Suprapubic skin (tissue), 4 donors: Measurements from ENCODE around the gene ARID1B. TPM values are rescaled to one million over a fixed set of nuclear protein-coding genes. Genes with fewer than 3 reads are reported as not detected.

Experiments used
- DNase-seq, 2 donors: peaks; one replicate each; pipeline ENCODE4 v3.0.0-alpha.2; 2019; ENCODE audit warnings: low spot score in 2 of 2
- H3K27ac ChIP-seq: fragments of 200-600 bp; sonication (generic); one replicate; pipeline ENCODE4 v1.5.1; 2019
- H3K27me3 ChIP-seq: fragments of 200-600 bp; sonication (generic); one replicate; pipeline ENCODE4 v1.5.1; 2019
- H3K36me3 ChIP-seq: fragments of 200-600 bp; sonication (generic); one replicate; pipeline ENCODE4 v1.5.1; 2019
- H3K4me1 ChIP-seq: fragments of 200-600 bp; sonication (generic); one replicate; pipeline ENCODE4 v1.5.1; 2019
- H3K4me3 ChIP-seq: fragments of 200-600 bp; sonication (generic); one replicate; pipeline ENCODE4 v1.5.1; 2019; ENCODE audit warnings: mild to moderate bottlenecking
- H3K9me3 ChIP-seq: fragments of 200-600 bp; sonication (generic); one replicate; pipeline ENCODE4 v1.5.1; 2019
- EP300 ChIP-seq: sonication (generic); formaldehyde crosslinking; IDR thresholded peaks from one replicate; pipeline ENCODE4 v1.6.1; 2017; ENCODE audit warnings: antibody characterized with exemption
- POLR2A ChIP-seq, 2 donors: fragments of 450-650 bp; IDR thresholded peaks; one replicate each; pipeline ENCODE4 v1.6.1; 2017; ENCODE audit warnings: antibody characterized with exemption in 2 of 2, mild to moderate bottlenecking in 2 of 2, moderate library complexity in 2 of 2
- POLR2AphosphoS5 ChIP-seq, 3 donors: sonication (generic); formaldehyde crosslinking; IDR thresholded peaks; one replicate each; pipeline ENCODE4 v1.6.1; 2017; ENCODE audit warnings: antibody characterized with exemption in 3 of 3
- WGBS: methylation state at CpG from one replicate; pipeline ENCODE4 v1.1.5; 2018; 5-methylcytosine and 5-hydroxymethylcytosine counted together
- total RNA-seq, 4 donors: library from RNA; depleted of rRNA; stranded (reverse); fragments of >200 nt; gene quantifications; one replicate each; pipeline ENCODE4 v1.1.0, GENCODE V29; 2016
- TF ChIP-seq, protein P1 (sequence below), 2 donors: fragments of 200-600 bp in 1 of 2; fragments of 450-650 bp in 1 of 2; sonication (generic) in 1 of 2; IDR thresholded peaks; one replicate each; pipeline ENCODE4 v1.5.1; 2016 to 2019; ENCODE audit warnings: antibody characterized with exemption in 2 of 2, mild to moderate bottlenecking in 1 of 2, moderate library complexity in 1 of 2

The ARID1B gene
- total RNA-seq, 4 donors from 2014 or later, result 102 to 233 (median 129) TPM

DNA sequence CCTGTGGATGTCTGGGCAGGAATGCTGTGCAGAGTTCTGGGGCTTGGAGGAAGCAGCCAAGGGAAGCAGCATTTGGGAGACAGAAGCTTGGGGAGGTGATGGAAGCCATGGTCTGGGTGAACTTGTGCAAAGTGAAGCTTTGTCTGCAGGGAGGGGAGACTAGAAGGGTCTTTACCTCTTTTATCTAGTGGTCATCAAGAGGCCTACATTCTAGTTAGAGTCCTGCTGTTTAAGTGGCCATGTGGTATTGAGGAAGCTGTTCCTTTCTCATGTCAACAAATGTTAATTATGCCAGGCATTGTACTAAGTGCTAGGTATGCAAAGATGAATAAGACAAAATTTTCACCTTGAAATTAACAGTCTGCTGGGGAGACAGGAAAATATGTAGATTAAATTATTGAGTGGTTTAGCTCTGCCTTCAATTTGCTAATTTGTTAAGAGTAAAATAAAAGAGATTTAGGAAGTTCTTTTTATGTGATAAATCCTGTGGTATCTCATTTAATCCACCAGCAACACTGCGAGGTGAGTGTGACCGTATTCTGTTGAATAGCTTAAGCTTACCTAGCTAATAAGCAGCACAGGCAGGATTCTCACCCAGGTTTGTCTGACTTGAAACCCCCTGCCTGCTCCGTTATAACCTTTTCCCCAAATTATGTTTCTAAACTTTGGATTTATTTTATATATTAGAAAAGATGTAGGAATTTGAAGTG lies 43.1 kb downstream of the ARID1B start:
- H3K4me1 ChIP-seq, result peaks cover 70% of the 10 kb centered on the region
- H3K27ac ChIP-seq, result no peak overlapping the region
- H3K27me3 ChIP-seq, result no peaks in the 10 kb centered on the region
- WGBS, result 94% methylated on average over 3 of the region's 3 CpGs
- no peaks in the 10 kb centered on the region for H3K36me3 ChIP-seq
- no peak for TF ChIP-seq POLR2A (IDR thresholded peaks at IDR 0.05)
- no peak for TF ChIP-seq EP300
- TF ChIP-seq POLR2AphosphoS5 (IDR thresholded peaks at IDR 0.05), result no peak
- TF ChIP-seq, protein P1, sequence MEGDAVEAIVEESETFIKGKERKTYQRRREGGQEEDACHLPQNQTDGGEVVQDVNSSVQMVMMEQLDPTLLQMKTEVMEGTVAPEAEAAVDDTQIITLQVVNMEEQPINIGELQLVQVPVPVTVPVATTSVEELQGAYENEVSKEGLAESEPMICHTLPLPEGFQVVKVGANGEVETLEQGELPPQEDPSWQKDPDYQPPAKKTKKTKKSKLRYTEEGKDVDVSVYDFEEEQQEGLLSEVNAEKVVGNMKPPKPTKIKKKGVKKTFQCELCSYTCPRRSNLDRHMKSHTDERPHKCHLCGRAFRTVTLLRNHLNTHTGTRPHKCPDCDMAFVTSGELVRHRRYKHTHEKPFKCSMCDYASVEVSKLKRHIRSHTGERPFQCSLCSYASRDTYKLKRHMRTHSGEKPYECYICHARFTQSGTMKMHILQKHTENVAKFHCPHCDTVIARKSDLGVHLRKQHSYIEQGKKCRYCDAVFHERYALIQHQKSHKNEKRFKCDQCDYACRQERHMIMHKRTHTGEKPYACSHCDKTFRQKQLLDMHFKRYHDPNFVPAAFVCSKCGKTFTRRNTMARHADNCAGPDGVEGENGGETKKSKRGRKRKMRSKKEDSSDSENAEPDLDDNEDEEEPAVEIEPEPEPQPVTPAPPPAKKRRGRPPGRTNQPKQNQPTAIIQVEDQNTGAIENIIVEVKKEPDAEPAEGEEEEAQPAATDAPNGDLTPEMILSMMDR (IDR thresholded peaks at IDR 0.05), result no peak
- DNase-seq, result no peak
- no peak overlapping the region for H3K4me3 ChIP-seq
- no peaks in the 10 kb centered on the region for H3K9me3 ChIP-seq

GRCh38 chr6:156821707-156822106 lies 44.5 kb downstream of the ARID1B start:
- Histone ChIP-seq H3K4me1 (peaks cover 66% of the 10 kb centered on the region), H3K9me3 (no peaks in the 10 kb centered on the region), H3K4me3 (no peak overlapping the region), H3K36me3 (no peaks in the 10 kb centered on the region), H3K27ac (no peak overlapping the region), H3K27me3 (no peaks in the 10 kb centered on the region)
- no peak for DNase-seq
- TF ChIP-seq POLR2A (IDR thresholded peaks at IDR 0.05), result no peak
- 96% methylated on average over 2 of the region's 2 CpGs for WGBS

DNA sequence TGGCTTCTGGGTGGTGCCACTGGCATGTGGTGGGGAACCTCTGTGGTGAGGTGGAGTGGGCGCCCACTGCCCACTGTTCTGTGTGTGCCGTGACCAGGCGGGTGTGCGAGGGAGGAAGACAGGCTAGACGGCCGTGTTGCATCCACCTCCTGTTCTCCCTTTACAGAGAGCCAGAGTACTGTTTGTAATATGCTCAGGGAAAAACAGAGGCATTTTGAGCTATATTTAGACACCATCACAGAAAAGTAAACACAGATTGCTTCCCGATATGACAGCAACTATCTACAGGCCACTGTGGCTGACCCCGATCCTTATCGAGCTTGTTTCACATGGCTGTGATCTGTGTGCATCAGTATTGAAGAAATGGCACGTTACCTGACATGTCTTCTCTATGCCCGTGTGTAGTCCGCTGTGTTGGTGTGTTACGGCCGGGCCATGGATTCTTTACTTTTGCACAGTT lies 45.6 kb downstream of the ARID1B start:
- H3K36me3 ChIP-seq, result no peaks in the 10 kb centered on the region
- H3K27ac ChIP-seq, result no peak overlapping the region
- H3K27me3 ChIP-seq, result no peaks in the 10 kb centered on the region
- H3K4me3 ChIP-seq, result no peak overlapping the region
- 86% methylated on average over 14 of the region's 14 CpGs for WGBS
- TF ChIP-seq EP300 (no peak), POLR2A (IDR thresholded peaks at IDR 0.05) (no peak), POLR2AphosphoS5 (IDR thresholded peaks at IDR 0.05) (no peak)
- TF ChIP-seq, protein P1 (IDR thresholded peaks at IDR 0.05), result no peak
- no peaks in the 10 kb centered on the region for H3K9me3 ChIP-seq
- peaks cover 66% of the 10 kb centered on the region for H3K4me1 ChIP-seq
- DNase-seq, result no peak

DNA sequence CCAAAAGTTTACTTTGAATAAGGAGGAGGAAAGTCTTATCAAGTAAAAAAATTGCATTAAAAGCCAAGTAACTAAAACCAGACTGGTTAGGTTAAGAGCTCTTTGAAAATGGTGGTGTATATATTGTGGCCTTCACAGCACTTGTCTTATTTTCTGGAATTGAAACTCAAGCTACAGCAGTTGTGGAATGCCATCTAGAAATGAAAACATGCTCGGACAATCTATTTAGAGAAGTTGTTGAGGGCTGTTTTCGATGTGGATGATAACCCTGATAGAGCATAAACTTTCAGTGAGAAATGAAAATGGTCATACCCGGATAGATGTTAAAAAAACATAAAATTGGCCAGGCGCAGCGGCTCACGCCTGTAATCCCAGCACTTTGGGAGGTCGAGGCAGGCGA lies 47.0 kb downstream of the ARID1B start:
- Histone ChIP-seq H3K4me3 (no peak overlapping the region), H3K4me1 (peaks cover 65% of the 10 kb centered on the region), H3K36me3 (no peaks in the 10 kb centered on the region), H3K27me3 (no peaks in the 10 kb centered on the region), H3K27ac (no peak overlapping the region), H3K9me3 (no peaks in the 10 kb centered on the region)
- no peak for DNase-seq
- 82% methylated on average over 8 of the region's 8 CpGs for WGBS
- TF ChIP-seq, protein P1 (IDR thresholded peaks at IDR 0.05), result no peak
- no peak for TF ChIP-seq POLR2AphosphoS5 (IDR thresholded peaks at IDR 0.05)
- TF ChIP-seq POLR2A (IDR thresholded peaks at IDR 0.05), result no peak
- no peak for TF ChIP-seq EP300

DNA sequence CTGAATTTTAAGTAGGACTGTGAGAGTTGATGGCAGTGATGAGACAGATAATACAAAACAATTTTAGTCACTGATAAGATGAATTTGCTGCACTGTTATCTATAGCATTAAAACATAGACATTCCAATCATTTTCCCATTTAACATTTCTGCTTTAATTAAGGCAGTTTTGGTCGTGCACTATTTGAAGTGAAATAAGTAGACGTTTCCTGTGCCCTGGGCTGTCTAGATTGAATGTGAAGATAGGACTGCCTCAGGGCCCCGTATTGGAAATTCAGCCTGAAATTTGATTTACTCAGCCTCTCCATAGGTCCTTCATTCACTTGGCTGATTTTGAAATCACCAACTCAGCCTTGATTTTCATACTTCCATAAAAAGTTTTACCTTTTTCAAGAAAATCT lies 48.3 kb downstream of the ARID1B start:
- Histone ChIP-seq H3K9me3 (no peaks in the 10 kb centered on the region), H3K36me3 (peaks cover 5% of the 10 kb centered on the region), H3K4me1 (peaks cover 64% of the 10 kb centered on the region), H3K27me3 (no peaks in the 10 kb centered on the region), H3K27ac (no peak overlapping the region), H3K4me3 (no peak overlapping the region)
- TF ChIP-seq EP300, result no peak
- no peak for TF ChIP-seq POLR2AphosphoS5 (IDR thresholded peaks at IDR 0.05)
- no peak for TF ChIP-seq POLR2A (IDR thresholded peaks at IDR 0.05)
- TF ChIP-seq, protein P1 (IDR thresholded peaks at IDR 0.05), result no peak
- WGBS, result 20% methylated on average over 3 of the region's 3 CpGs
- no peak for DNase-seq
